ENCODE measurements around the gene SH3GLB1. TPM values are rescaled to one million over a fixed set of nuclear protein-coding genes. Genes with fewer than 3 reads are reported as not detected.

SH3GLB1 gene
- total and polyA plus RNA-seq, 2 of the 4 experiments (the other 2 are of a cell fraction): 22.2 to 36.5 TPM

DNA sequence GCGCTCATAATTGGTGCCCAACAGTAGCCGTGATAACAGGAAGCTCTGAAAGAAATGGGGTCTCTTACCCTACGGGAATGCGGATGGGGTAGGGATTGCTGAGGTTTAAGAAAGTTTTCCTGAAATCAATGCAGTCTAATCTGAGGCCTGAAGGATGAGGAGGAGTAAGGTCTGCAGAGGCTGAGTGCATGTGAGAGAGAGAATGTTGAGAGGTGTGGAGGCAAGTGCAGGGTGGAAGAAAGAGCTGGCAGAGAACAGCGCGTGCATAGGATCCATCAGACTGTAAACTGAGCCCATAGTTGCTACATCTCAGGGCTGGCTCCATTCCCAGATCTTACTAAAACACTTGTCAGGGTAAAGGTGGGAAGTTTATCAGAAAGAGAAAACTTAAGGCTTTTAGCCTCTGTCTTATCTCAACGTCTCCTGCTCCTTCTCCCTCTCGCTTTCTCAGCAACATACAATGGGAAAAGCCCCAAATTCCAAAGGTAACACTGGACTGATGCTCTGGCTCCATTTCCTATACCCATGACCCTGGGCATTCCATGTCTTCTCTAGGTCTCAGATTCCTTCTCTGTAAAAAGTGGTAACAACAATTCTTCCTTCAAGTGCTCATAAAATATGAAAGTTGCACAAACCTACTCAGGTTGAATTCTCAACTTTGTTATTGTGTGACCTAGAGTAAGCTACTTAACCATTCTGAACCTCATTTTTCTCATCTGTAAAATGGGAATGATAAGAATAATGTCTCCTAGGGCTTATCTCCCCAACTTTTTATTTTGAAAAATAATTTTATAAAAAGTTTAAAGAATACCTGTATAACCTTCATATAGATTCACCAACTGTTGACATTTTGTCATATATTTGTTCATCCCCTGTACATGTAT, 75.2 kb downstream of the SH3GLB1 start:
- H4K8ac ChIP-seq (ENCODE audit: low read depth in 2 of 2, low read length in 2 of 2): peak overlapping the region in 1 of 2 experiments; percentile 39; a peak in 2 of 4 replicates
- peak overlapping the region; percentile 50 for H2BK120ac ChIP-seq (ENCODE audit: low read depth, low read length)
- H4K20me1 ChIP-seq (ENCODE audit: insufficient read depth, low read length): no peaks in the 10 kb centered on the region
- H2BK20ac ChIP-seq (ENCODE audit: low read depth, low read length): peak overlapping the region; percentile 55; the same call in 1 of the 2 replicates
- H2BK15ac ChIP-seq (ENCODE audit: low read depth, low read length): no peak overlapping the region
- no peak overlapping the region for H4K5ac ChIP-seq (ENCODE audit: low read depth, low read length)
- H2BK5ac ChIP-seq (ENCODE audit: low read depth, low read length, poor library complexity, severe bottlenecking): peak overlapping the region; percentile 79
- POLR2A ChIA-PET (ENCODE audit: unreplicated experiment): interaction anchor here (0.6 kb wide), 1 partner anchor 92 kb away, joined by 4 read pairs; no protein-coding TSS in a partner anchor
- 0 out of 2 replicates have a peak overlapping the region, but pooled peaks have one; percentile 16 for H2AK5ac ChIP-seq (ENCODE audit: low read depth, low read length)
- CTCF ChIA-PET: interaction anchor here (1.1 kb wide), 1 partner anchor 9 kb away, joined by 4 read pairs; no protein-coding TSS in a partner anchor
- peaks cover 8% of the 10 kb centered on the region for H3K9me1 ChIP-seq (ENCODE audit: insufficient read depth, low read length)
- no peaks in the 10 kb centered on the region for H3K9me3 ChIP-seq (ENCODE audit: control insufficient read depth, insufficient read depth, low read length)
- no peak overlapping the region for H3K4me3 ChIP-seq (ENCODE audit: insufficient read depth, low read depth, low read length)
- no peak overlapping the region for H3K56ac ChIP-seq (ENCODE audit: extremely low read depth, insufficient read depth, low read length)
- dilution Hi-C loops (cut with HindIII; ENCODE audit: low sequenced_read_pairs, unreplicated experiment) (no loop called here), intact Hi-C loops (cut with micrococcal nuclease) (loop anchor here (2.0 kb wide), 2 partner anchors 135 to 185 kb away; partner anchors contain the start of genes HS2ST1 and SELENOF), in situ Hi-C loops (cut with MboI; ENCODE audit: low sequenced_read_pairs) (no loop called here)
- H3K23ac ChIP-seq (ENCODE audit: low read depth, low read length): no peak overlapping the region
- H3K4me1 ChIP-seq (ENCODE audit: control insufficient read depth, insufficient read depth, low read length): peaks cover 19% of the 10 kb centered on the region
- H3K79me1 ChIP-seq (ENCODE audit: low read depth in 1 of 2, low read length in 2 of 2): no peaks in the 10 kb centered on the region
- peak overlapping the region; percentile 6 for H2AK9ac ChIP-seq (replicated peaks; ENCODE audit: low read depth, low read length, poor library complexity)
- peak overlapping the region; percentile 6; the same call in 1 of the 2 replicates for H3K27ac ChIP-seq (ENCODE audit: insufficient read depth, low read length)
- 0 out of 2 replicates have a peak overlapping the region, but pooled peaks have one; percentile 3 for H4K91ac ChIP-seq (ENCODE audit: insufficient read depth, low read depth, low read length)
- H3K9ac ChIP-seq (ENCODE audit: low read depth, low read length): no peak overlapping the region
- WGBS, 2 experiments (ENCODE audit: extremely low coverage in 2 of 2, insufficient read length in 1 of 2): 21% methylated on average over 4 of the region's 8 CpGs; no CpG with 5 or more reads in 1 of the 2 experiments
- peak overlapping the region; percentile 43; the same call in 1 of the 2 replicates for H3K4me2 ChIP-seq (ENCODE audit: low read depth, low read length)
- TF ChIP-seq RAD21 (IDR thresholded peaks at IDR 0.05; ENCODE audit: low read length) (no peak), CEBPB (IDR thresholded peaks at IDR 0.05; ENCODE audit: low read depth, low read length) (peak; percentile 96), BHLHE40 (IDR thresholded peaks at IDR 0.05; ENCODE audit: low read depth, low read length) (peak; percentile 77), RCOR1 (IDR thresholded peaks at IDR 0.05; ENCODE audit: insufficient replicate concordance, low read length) (peak; percentile 19), MAFK (IDR thresholded peaks at IDR 0.05; ENCODE audit: low read depth, low read length) (no peak)
- H3K14ac ChIP-seq (replicated peaks; ENCODE audit: low read depth, low read length): no peak overlapping the region
- H3K18ac ChIP-seq (ENCODE audit: low read depth, low read length): peak overlapping the region; percentile 1; the same call in 1 of the 2 replicates
- H2AFZ ChIP-seq (replicated peaks; ENCODE audit: low read length, poor library complexity): peak overlapping the region; percentile 8
- no peaks in the 10 kb centered on the region for H3K27me3 ChIP-seq (ENCODE audit: control insufficient read depth, insufficient read depth, low read length)
- ATAC-seq (ENCODE audit: low read depth): peak; percentile 48
- no TSS peak for BruUV-seq (replicated peaks)
- peak overlapping the region; percentile 17; the same call in 1 of the 2 replicates for H3K4ac ChIP-seq (ENCODE audit: low read depth, low read length)
- peak; percentile 92 for DNase-seq
- no peaks in the 10 kb centered on the region for H3K36me3 ChIP-seq (ENCODE audit: control insufficient read depth, insufficient read depth, low read length)
